Measurements from ENCODE around the gene ESRRB.
A peak's percentile ranks its signal among the peaks of the same experiment; 100 is the strongest.

The ESRRB gene

DNA sequence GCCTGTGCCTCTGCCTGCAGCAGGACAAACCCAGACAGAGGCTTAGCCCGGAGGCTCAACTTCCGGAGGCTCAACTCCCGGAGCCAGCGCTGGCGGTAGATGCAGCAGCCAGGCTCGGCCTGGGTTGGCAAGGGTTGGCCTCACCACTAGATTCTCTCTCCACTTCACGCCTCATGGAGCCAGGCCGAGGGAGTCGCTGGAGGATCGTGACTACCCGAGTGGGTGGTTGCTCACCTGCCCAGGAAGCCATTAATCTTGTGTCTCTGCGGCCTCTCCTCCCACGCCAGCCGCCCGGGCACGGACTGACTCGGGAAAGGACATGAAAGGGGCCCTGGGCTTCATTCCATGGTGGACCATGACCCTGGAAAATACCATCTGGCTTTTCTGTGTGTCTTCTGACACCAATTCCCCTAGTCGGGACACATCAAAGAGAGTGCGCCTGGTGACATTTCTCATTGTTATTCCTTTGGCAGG, 20.8 kb downstream of the ESRRB start:
- H2AK5ac ChIP-seq (ENCODE audit: low read depth, low read length): no peak overlapping the region
- no peak overlapping the region for H2AFZ ChIP-seq (ENCODE audit: low read length)
- H3K4me3 ChIP-seq (ENCODE audit: low read length in 2 of 2): no peak overlapping the region
- H4K8ac ChIP-seq (ENCODE audit: low read depth, low read length): no peak overlapping the region
- no peak overlapping the region for H3K27ac ChIP-seq (replicated peaks; ENCODE audit: low read length)
- H2BK12ac ChIP-seq (ENCODE audit: low read length): no peak overlapping the region
- peaks cover 0 to 45% (median 0%) of the 10 kb centered on the region in 3 experiments for H3K27me3 ChIP-seq (ENCODE audit: control insufficient read depth in 3 of 3, insufficient read depth in 3 of 3, low read depth in 1 of 3, low read length in 3 of 3)
- H3K4me1 ChIP-seq (ENCODE audit: control insufficient read depth in 2 of 2, insufficient read depth in 1 of 2, low read depth in 1 of 2, low read length in 2 of 2): peaks cover 0 to 6% of the 10 kb centered on the region in 2 donors
- no peak overlapping the region for H3K18ac ChIP-seq (ENCODE audit: low read length)
- H4K91ac ChIP-seq (ENCODE audit: low read depth, low read length, poor library complexity): no peak overlapping the region
- H3K23ac ChIP-seq (ENCODE audit: low read depth, low read length, poor library complexity): no peak overlapping the region
- no peak overlapping the region for H2BK120ac ChIP-seq (ENCODE audit: low read depth, low read length)
- no peaks in the 10 kb centered on the region for H3K9me3 ChIP-seq (replicated peaks in 1 of 2; ENCODE audit: control insufficient read depth in 2 of 2, insufficient read depth in 1 of 2, low read depth in 1 of 2, low read length in 2 of 2)
- H2BK5ac ChIP-seq (ENCODE audit: low read length): no peak overlapping the region
- no peak overlapping the region for H3K9ac ChIP-seq (ENCODE audit: low read depth, low read length, poor library complexity)
- no peak overlapping the region for H3K4me2 ChIP-seq (ENCODE audit: insufficient read depth, low read length, poor library complexity, severe bottlenecking)
- H3K4ac ChIP-seq (ENCODE audit: low read length): no peak overlapping the region
- H3K14ac ChIP-seq (ENCODE audit: low read length): no peak overlapping the region
- WGBS, 2 donors (ENCODE audit: extremely low coverage in 2 of 2, insufficient read length in 2 of 2, insufficient replicate concordance in 1 of 2): no CpG with 5 or more reads among the region's 19 CpGs
- no peaks in the 10 kb centered on the region for H3K79me1 ChIP-seq (ENCODE audit: low read depth, low read length)
- H2BK15ac ChIP-seq (ENCODE audit: low read length): no peak overlapping the region
- H3K36me3 ChIP-seq (replicated peaks in 1 of 2; ENCODE audit: control insufficient read depth in 2 of 2, insufficient read depth in 2 of 2, low read length in 2 of 2): no peaks in the 10 kb centered on the region
- no peak for DNase-seq (ENCODE audit: low spot score)

DNA sequence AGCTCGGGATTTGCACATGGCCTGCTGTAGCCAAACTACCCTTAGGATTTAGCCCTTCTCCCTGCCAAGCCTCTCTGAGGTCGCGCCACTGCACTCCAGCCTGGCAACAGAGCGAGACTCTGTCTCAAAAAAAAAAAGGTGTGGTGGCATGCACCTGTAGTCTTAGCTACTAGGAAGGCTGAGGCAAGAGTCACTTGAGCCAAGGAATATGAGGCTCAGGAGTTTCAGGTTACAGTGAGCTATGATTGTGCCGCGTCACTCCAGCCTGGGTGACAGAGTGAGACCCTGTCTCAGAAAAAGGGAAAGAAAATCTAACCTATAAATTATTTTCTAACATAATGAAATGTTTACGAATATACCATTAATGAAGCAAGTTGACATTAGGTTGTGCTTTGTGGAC, 29.7 kb downstream of the ESRRB start:
- WGBS, 2 donors (ENCODE audit: extremely low coverage in 2 of 2, insufficient read length in 2 of 2, insufficient replicate concordance in 1 of 2): no CpG with 5 or more reads among the region's 7 CpGs
- H2BK120ac ChIP-seq (ENCODE audit: low read depth, low read length): no peak overlapping the region
- DNase-seq (ENCODE audit: low spot score): no peak
- H4K91ac ChIP-seq (ENCODE audit: low read depth, low read length, poor library complexity): no peak overlapping the region
- H3K4me1 ChIP-seq (ENCODE audit: control insufficient read depth in 2 of 2, insufficient read depth in 1 of 2, low read depth in 1 of 2, low read length in 2 of 2): no peaks in the 10 kb centered on the region
- no peak overlapping the region for H2AK5ac ChIP-seq (ENCODE audit: low read depth, low read length)
- no peak overlapping the region for H3K4me2 ChIP-seq (ENCODE audit: insufficient read depth, low read length, poor library complexity, severe bottlenecking)
- H3K27ac ChIP-seq (replicated peaks; ENCODE audit: low read length): no peak overlapping the region
- no peak overlapping the region for H2BK5ac ChIP-seq (ENCODE audit: low read length)
- no peak overlapping the region for H3K4me3 ChIP-seq (ENCODE audit: low read length in 2 of 2)
- H3K9me3 ChIP-seq (replicated peaks in 1 of 2; ENCODE audit: control insufficient read depth in 2 of 2, insufficient read depth in 1 of 2, low read depth in 1 of 2, low read length in 2 of 2): no peaks in the 10 kb centered on the region
- no peak overlapping the region for H2BK15ac ChIP-seq (ENCODE audit: low read length)
- no peak overlapping the region for H2BK12ac ChIP-seq (ENCODE audit: low read length)
- H3K9ac ChIP-seq (ENCODE audit: low read depth, low read length, poor library complexity): no peak overlapping the region
- no peak overlapping the region for H2AFZ ChIP-seq (ENCODE audit: low read length)
- no peak overlapping the region for H3K23ac ChIP-seq (ENCODE audit: low read depth, low read length, poor library complexity)
- no peak overlapping the region for H4K8ac ChIP-seq (ENCODE audit: low read depth, low read length)
- peaks cover 0 to 13% (median 0%) of the 10 kb centered on the region in 3 experiments for H3K27me3 ChIP-seq (ENCODE audit: control insufficient read depth in 3 of 3, insufficient read depth in 3 of 3, low read depth in 1 of 3, low read length in 3 of 3)
- no peaks in the 10 kb centered on the region for H3K79me1 ChIP-seq (ENCODE audit: low read depth, low read length)
- no peak overlapping the region for H3K14ac ChIP-seq (ENCODE audit: low read length)
- no peak overlapping the region for H3K4ac ChIP-seq (ENCODE audit: low read length)
- no peaks in the 10 kb centered on the region for H3K36me3 ChIP-seq (replicated peaks in 1 of 2; ENCODE audit: control insufficient read depth in 2 of 2, insufficient read depth in 2 of 2, low read length in 2 of 2)
- no peak overlapping the region for H3K18ac ChIP-seq (ENCODE audit: low read length)

DNA sequence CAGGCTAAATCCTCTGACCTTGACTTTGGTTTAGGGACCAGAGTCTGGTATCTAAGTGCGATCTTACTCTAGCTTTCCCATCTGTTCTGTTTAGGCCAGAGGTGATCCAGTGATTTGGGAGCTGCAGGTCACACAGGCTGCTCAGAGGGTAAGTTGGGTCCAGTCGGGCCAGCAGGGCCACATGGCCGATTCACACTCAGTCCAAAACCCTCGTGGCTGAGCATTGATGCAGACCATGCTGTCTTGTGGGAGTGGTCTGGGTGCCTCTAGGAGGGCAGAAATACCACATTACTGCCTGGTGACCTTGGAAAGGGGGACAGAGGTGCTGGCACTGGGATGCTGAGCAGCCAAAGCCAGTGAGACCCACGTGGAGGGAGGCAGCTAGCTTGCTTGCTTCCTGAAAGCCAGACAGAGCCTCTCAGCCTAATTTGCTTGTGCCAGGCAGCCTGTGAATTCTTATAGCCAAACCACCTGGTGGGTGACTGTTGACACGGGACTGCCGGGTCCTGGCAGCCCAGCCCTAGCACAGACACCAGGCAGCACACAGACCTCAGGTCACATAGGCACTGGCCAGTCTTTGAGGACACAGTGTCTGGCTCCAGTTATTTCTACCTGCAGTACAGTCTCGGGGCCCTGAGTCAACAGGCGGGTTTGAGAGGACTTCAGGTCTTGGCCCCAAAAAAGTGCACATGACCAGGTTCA, 31.7 kb downstream of the ESRRB start:
- Histone ChIP-seq H3K9me3 (replicated peaks in 1 of 2; ENCODE audit: control insufficient read depth in 2 of 2, insufficient read depth in 1 of 2, low read depth in 1 of 2, low read length in 2 of 2) (no peaks in the 10 kb centered on the region), H4K91ac (ENCODE audit: low read depth, low read length, poor library complexity) (no peak overlapping the region), H3K4me3 (ENCODE audit: low read length in 2 of 2) (no peak overlapping the region), H4K8ac (ENCODE audit: low read depth, low read length) (no peak overlapping the region), H2BK5ac (ENCODE audit: low read length) (no peak overlapping the region), H2BK15ac (ENCODE audit: low read length) (no peak overlapping the region), H3K36me3 (replicated peaks in 1 of 2; ENCODE audit: control insufficient read depth in 2 of 2, insufficient read depth in 2 of 2, low read length in 2 of 2) (no peaks in the 10 kb centered on the region), H2AFZ (ENCODE audit: low read length) (no peak overlapping the region), H3K9ac (ENCODE audit: low read depth, low read length, poor library complexity) (peak overlapping the region; percentile 24), H3K23ac (ENCODE audit: low read depth, low read length, poor library complexity) (no peak overlapping the region), H3K79me1 (ENCODE audit: low read depth, low read length) (no peaks in the 10 kb centered on the region), H3K4me2 (ENCODE audit: insufficient read depth, low read length, poor library complexity, severe bottlenecking) (no peak overlapping the region), H3K4ac (ENCODE audit: low read length) (no peak overlapping the region), H3K27me3 (ENCODE audit: control insufficient read depth in 3 of 3, insufficient read depth in 3 of 3, low read depth in 1 of 3, low read length in 3 of 3) (peaks cover 0 to 23% (median 0%) of the 10 kb centered on the region in 3 experiments), H2BK120ac (ENCODE audit: low read depth, low read length) (no peak overlapping the region), H2BK12ac (ENCODE audit: low read length) (peak overlapping the region; percentile 8), H3K27ac (replicated peaks; ENCODE audit: low read length) (no peak overlapping the region), H2AK5ac (ENCODE audit: low read depth, low read length) (peak overlapping the region; percentile 85), H3K18ac (ENCODE audit: low read length) (peak overlapping the region; percentile 5), H3K4me1 (ENCODE audit: control insufficient read depth in 2 of 2, insufficient read depth in 1 of 2, low read depth in 1 of 2, low read length in 2 of 2) (no peaks in the 10 kb centered on the region), H3K14ac (ENCODE audit: low read length) (no peak overlapping the region)
- no CpG with 5 or more reads among the region's 9 CpGs for WGBS, 2 donors (ENCODE audit: extremely low coverage in 2 of 2, insufficient read length in 2 of 2, insufficient replicate concordance in 1 of 2)
- no peak for DNase-seq (ENCODE audit: low spot score)

DNA sequence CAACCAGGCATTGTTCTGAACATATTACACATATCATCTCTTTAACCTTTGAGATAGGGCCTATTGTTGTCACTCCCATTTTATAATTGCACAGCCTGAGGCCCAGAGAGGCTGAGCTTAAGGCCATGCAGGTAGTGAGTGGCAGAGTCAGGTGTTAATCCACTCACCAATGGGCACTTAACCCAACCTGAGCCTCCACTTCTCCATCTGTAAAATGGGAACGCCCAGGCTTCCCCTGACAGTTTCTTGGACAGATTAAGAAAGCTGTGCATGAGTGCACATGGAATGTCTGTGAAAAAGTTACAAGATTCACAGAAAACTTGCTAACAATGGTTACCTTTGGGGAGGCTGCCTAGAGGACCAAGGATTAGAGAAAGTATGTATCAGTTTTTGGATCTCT, 32.9 kb downstream of the ESRRB start:
- no peak overlapping the region for H4K8ac ChIP-seq (ENCODE audit: low read depth, low read length)
- DNase-seq (ENCODE audit: low spot score): no peak
- H3K23ac ChIP-seq (ENCODE audit: low read depth, low read length, poor library complexity): no peak overlapping the region
- no peak overlapping the region for H2BK12ac ChIP-seq (ENCODE audit: low read length)
- no peak overlapping the region for H4K91ac ChIP-seq (ENCODE audit: low read depth, low read length, poor library complexity)
- no CpG with 5 or more reads among the region's 1 CpG for WGBS, 2 donors (ENCODE audit: extremely low coverage in 2 of 2, insufficient read length in 2 of 2, insufficient replicate concordance in 1 of 2)
- no peaks in the 10 kb centered on the region for H3K79me1 ChIP-seq (ENCODE audit: low read depth, low read length)
- H2BK120ac ChIP-seq (ENCODE audit: low read depth, low read length): no peak overlapping the region
- H3K9me3 ChIP-seq (replicated peaks in 1 of 2; ENCODE audit: control insufficient read depth in 2 of 2, insufficient read depth in 1 of 2, low read depth in 1 of 2, low read length in 2 of 2): no peaks in the 10 kb centered on the region
- H3K36me3 ChIP-seq (replicated peaks in 1 of 2; ENCODE audit: control insufficient read depth in 2 of 2, insufficient read depth in 2 of 2, low read length in 2 of 2): no peaks in the 10 kb centered on the region
- H3K9ac ChIP-seq (ENCODE audit: low read depth, low read length, poor library complexity): no peak overlapping the region
- no peak overlapping the region for H3K18ac ChIP-seq (ENCODE audit: low read length)
- no peak overlapping the region for H2AK5ac ChIP-seq (ENCODE audit: low read depth, low read length)
- no peak overlapping the region for H2BK15ac ChIP-seq (ENCODE audit: low read length)
- peaks cover 0 to 5% of the 10 kb centered on the region in 2 donors for H3K4me1 ChIP-seq (ENCODE audit: control insufficient read depth in 2 of 2, insufficient read depth in 1 of 2, low read depth in 1 of 2, low read length in 2 of 2)
- peaks cover 0 to 28% (median 0%) of the 10 kb centered on the region in 3 experiments for H3K27me3 ChIP-seq (ENCODE audit: control insufficient read depth in 3 of 3, insufficient read depth in 3 of 3, low read depth in 1 of 3, low read length in 3 of 3)
- no peak overlapping the region for H3K27ac ChIP-seq (replicated peaks; ENCODE audit: low read length)
- no peak overlapping the region for H3K4me3 ChIP-seq (ENCODE audit: low read length in 2 of 2)
- no peak overlapping the region for H3K4ac ChIP-seq (ENCODE audit: low read length)
- H3K14ac ChIP-seq (ENCODE audit: low read length): no peak overlapping the region
- no peak overlapping the region for H3K4me2 ChIP-seq (ENCODE audit: insufficient read depth, low read length, poor library complexity, severe bottlenecking)
- H2AFZ ChIP-seq (ENCODE audit: low read length): no peak overlapping the region
- H2BK5ac ChIP-seq (ENCODE audit: low read length): no peak overlapping the region
